ENCODE data around the gene ZDHHC6. TPM values are rescaled to one million over a fixed set of nuclear protein-coding genes. Genes with fewer than 3 reads are reported as not detected.

Gene ZDHHC6
- total and polyA plus RNA-seq, 2 of the 8 experiments (the other 6 are each of a cell fraction or from before 2014, with no cell fraction given), result 13.6 to 27.4 TPM

DNA sequence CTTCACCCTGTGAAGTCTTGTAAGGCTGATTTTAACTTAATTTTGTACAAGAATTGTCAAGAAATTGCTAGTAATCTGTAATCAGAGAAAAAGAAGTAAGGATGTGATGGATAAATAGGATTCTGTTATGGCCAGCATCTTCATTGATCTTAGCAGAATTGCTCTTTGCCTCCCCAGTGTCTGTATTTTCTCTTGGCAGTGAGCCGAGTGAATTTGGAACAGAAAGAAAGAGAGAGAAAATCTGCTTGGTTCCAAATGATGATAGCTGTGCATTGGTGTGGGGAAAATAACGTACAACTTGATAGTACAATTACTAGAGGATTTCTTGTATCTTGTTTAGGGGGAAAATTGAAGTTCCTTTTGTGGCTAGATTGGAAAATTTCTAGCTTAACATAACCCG is 34.9 kb upstream of the ZDHHC6 start:
- Histone ChIP-seq H3K56ac (replicated peaks; ENCODE audit: insufficient read length, low read depth, low read length) (no peak overlapping the region), H2AK5ac (ENCODE audit: low read depth, low read length) (no peak overlapping the region), H3K79me2 (ENCODE audit: control insufficient read depth in 1 of 2, insufficient read depth in 2 of 2, low read length in 2 of 2) (no peaks in the 10 kb centered on the region), H2BK5ac (ENCODE audit: low read depth, low read length) (no peak overlapping the region), H2BK20ac (ENCODE audit: low read length) (no peak overlapping the region), H3K4me2 (ENCODE audit: insufficient read depth in 1 of 2, low read depth in 2 of 2, low read length in 2 of 2) (no peak overlapping the region), H2AFZ (ENCODE audit: low read length) (no peak overlapping the region), H3K18ac (ENCODE audit: extremely low read depth, low read length) (no peak overlapping the region), H3K23ac (ENCODE audit: insufficient read length) (no peak overlapping the region), H3K4me3 (ENCODE audit: extremely low read depth in 1 of 4, insufficient read depth in 2 of 4, low read depth in 3 of 4, low read length in 4 of 4) (no peak overlapping the region), H4K20me1 (replicated peaks in 1 of 2; ENCODE audit: control insufficient read depth in 1 of 2, insufficient read depth in 2 of 2, low read length in 2 of 2) (peaks cover 0 to 2% of the 10 kb centered on the region in 2 experiments), H3K9ac (replicated peaks in 1 of 4; ENCODE audit: extremely low read depth in 1 of 4, low read depth in 3 of 4, low read length in 3 of 4) (no peak overlapping the region), H4K5ac (ENCODE audit: insufficient read length, low read depth, low read length) (no peak overlapping the region), H3K36me3 (ENCODE audit: control insufficient read depth in 2 of 4, insufficient read depth in 4 of 4, low read length in 3 of 4) (no peaks in the 10 kb centered on the region), H3K9me3 (ENCODE audit: insufficient read depth in 2 of 2, low read depth in 1 of 2, low read length in 1 of 2) (no peaks in the 10 kb centered on the region), H2BK120ac (replicated peaks; ENCODE audit: low read depth, low read length) (no peak overlapping the region), H4K91ac (replicated peaks; ENCODE audit: insufficient read length, low read length) (no peak overlapping the region), H3K27me3 (replicated peaks in 1 of 4; ENCODE audit: control insufficient read depth in 3 of 4, extremely low read depth in 1 of 4, insufficient read depth in 3 of 4, low read length in 3 of 4) (no peaks in the 10 kb centered on the region), H3K4me1 (replicated peaks in 1 of 4; ENCODE audit: control insufficient read depth in 3 of 4, insufficient read depth in 4 of 4, low read length in 3 of 4) (no peaks in the 10 kb centered on the region), H2BK12ac (ENCODE audit: low read depth, low read length) (no peak overlapping the region), H3K79me1 (ENCODE audit: low read depth, low read length) (no peaks in the 10 kb centered on the region), H3K14ac (ENCODE audit: insufficient read length) (no peak overlapping the region), H3K27ac (ENCODE audit: low read depth, low read length) (no peak overlapping the region), H3K23me2 (ENCODE audit: low read depth, low read length) (no peaks in the 10 kb centered on the region), H4K8ac (ENCODE audit: extremely low read depth, insufficient read depth, low read length) (no peak overlapping the region), H2BK15ac (ENCODE audit: low read length) (no peak overlapping the region), H3K4ac (replicated peaks; ENCODE audit: insufficient read length, low read depth, low read length) (no peak overlapping the region)
- TF ChIP-seq TBP (IDR thresholded peaks at IDR 0.05; ENCODE audit: low read depth, low read length), result no peak
- no peak for TF ChIP-seq CBX8 (IDR thresholded peaks at IDR 0.05; ENCODE audit: borderline replicate concordance, low read depth, low read length)
- TF ChIP-seq TAF7 (optimal IDR thresholded peaks at IDR 0.05; ENCODE audit: borderline replicate concordance, low read depth, low read length), result no peak
- no peak for TF ChIP-seq BACH1 (IDR thresholded peaks at IDR 0.05; ENCODE audit: low read length)
- TF ChIP-seq RAD21 (IDR thresholded peaks at IDR 0.05 in 1 of 2, conservative IDR thresholded peaks at IDR 0.05 in 1 of 2; ENCODE audit: low read depth in 2 of 2, low read length in 2 of 2), result no peak
- no peak for TF ChIP-seq SP2 (IDR thresholded peaks at IDR 0.05; ENCODE audit: low read length)
- TF ChIP-seq, protein P1, sequence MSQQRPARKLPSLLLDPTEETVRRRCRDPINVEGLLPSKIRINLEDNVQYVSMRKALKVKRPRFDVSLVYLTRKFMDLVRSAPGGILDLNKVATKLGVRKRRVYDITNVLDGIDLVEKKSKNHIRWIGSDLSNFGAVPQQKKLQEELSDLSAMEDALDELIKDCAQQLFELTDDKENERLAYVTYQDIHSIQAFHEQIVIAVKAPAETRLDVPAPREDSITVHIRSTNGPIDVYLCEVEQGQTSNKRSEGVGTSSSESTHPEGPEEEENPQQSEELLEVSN (IDR thresholded peaks at IDR 0.05), result no peak
- TF ChIP-seq EP300 (IDR thresholded peaks at IDR 0.05; ENCODE audit: borderline replicate concordance in 1 of 2, low read depth in 2 of 2, low read length in 2 of 2), result no peak
- no peak for TF ChIP-seq POLR2A (IDR thresholded peaks at IDR 0.05; ENCODE audit: control extremely low read depth in 1 of 2, low read depth in 2 of 2, low read length in 2 of 2)
- TF ChIP-seq KDM5A (IDR thresholded peaks at IDR 0.05; ENCODE audit: low read length), result no peak
- TF ChIP-seq HDAC2 (IDR thresholded peaks at IDR 0.05; ENCODE audit: borderline replicate concordance in 1 of 2, low read depth in 2 of 2, low read length in 2 of 2), result no peak
- no peak for TF ChIP-seq ASH2L (IDR thresholded peaks at IDR 0.05; ENCODE audit: low read length)
- no peak for TF ChIP-seq RFX5 (IDR thresholded peaks at IDR 0.05; ENCODE audit: borderline replicate concordance, low read depth, low read length)
- CTCF ChIA-PET (ENCODE audit: partially characterized antibody), result interaction anchor here (2.2 kb wide), 1 partner anchor 10 kb away, joined by 9 read pairs; no protein-coding TSS in a partner anchor
- 85% methylated on average over 3 of the region's 3 CpGs; no CpG with 5 or more reads in 1 of the 2 experiments for WGBS, 2 experiments (ENCODE audit: extremely low coverage in 1 of 2, insufficient coverage in 1 of 2, insufficient read length in 1 of 2, insufficient replicate concordance in 2 of 2, low coverage in 1 of 2, low lambda C conversion rate in 2 of 2, missing lambda C conversion rate in 1 of 2)
- FAIRE-seq (no peak), DNase-seq (ENCODE audit: low read depth in 1 of 2, low spot score in 2 of 2) (no peak)
- POLR2A ChIA-PET (ENCODE audit: partially characterized antibody), result no interaction called here

All from H1 (cell line).